ENCODE measurements around the gene ZNF160.

DNA sequence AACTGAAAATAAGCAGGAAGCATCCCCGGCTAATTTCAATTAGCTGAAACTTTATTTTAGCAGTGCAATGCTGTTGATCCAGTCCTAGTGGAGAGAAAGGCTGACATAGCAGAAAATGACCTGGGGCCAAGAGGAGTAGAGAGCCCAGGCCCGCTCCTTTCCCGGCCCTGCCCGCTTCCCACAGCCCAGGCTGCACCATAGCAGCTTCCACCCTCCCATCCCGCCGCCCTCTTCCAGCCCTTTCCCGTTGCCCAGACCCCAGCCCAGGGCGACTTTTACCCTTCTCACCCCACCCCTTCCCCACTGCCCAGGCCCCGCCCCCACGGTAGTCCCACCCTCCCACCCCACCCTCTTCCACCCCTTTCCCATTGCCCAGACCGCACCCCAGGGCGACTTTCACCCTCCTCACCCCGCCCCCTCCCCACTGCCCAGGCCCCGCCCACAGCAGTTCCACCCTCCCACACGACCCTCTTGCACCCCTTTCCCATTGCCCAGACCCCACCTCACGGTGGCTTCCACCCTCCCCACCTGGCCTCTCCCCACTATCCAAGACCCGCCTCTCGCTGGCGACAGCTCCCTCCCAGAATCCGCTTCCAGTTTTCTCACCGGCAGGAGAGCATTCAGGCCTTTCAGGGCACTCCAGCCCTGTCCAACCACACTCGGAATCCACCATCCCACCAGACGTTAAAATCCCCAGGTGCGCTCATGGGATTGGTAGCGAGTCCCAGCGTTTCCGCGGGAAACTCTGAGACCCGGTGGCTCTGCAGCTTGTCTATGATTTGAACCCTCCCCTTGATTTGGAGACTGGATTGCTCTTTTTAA lies 8.3 kb downstream of the ZNF160 start:
- no peak for TF ChIP-seq POLR2AphosphoS5 (IDR thresholded peaks at IDR 0.05; ENCODE audit: low read depth, low read length)
- TF ChIP-seq TAF1 (IDR thresholded peaks at IDR 0.05; ENCODE audit: borderline replicate concordance, insufficient read depth, low read length), result no peak
- TF ChIP-seq, protein P1, sequence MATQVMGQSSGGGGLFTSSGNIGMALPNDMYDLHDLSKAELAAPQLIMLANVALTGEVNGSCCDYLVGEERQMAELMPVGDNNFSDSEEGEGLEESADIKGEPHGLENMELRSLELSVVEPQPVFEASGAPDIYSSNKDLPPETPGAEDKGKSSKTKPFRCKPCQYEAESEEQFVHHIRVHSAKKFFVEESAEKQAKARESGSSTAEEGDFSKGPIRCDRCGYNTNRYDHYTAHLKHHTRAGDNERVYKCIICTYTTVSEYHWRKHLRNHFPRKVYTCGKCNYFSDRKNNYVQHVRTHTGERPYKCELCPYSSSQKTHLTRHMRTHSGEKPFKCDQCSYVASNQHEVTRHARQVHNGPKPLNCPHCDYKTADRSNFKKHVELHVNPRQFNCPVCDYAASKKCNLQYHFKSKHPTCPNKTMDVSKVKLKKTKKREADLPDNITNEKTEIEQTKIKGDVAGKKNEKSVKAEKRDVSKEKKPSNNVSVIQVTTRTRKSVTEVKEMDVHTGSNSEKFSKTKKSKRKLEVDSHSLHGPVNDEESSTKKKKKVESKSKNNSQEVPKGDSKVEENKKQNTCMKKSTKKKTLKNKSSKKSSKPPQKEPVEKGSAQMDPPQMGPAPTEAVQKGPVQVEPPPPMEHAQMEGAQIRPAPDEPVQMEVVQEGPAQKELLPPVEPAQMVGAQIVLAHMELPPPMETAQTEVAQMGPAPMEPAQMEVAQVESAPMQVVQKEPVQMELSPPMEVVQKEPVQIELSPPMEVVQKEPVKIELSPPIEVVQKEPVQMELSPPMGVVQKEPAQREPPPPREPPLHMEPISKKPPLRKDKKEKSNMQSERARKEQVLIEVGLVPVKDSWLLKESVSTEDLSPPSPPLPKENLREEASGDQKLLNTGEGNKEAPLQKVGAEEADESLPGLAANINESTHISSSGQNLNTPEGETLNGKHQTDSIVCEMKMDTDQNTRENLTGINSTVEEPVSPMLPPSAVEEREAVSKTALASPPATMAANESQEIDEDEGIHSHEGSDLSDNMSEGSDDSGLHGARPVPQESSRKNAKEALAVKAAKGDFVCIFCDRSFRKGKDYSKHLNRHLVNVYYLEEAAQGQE (IDR thresholded peaks at IDR 0.05; ENCODE audit: insufficient read depth in 1 of 2, low read depth in 2 of 2, low read length in 2 of 2), result no peak

All from PFSK-1 (cell line).